ENCODE results near the gene RNU11.
"Not testable (repeated sequence)": the region's sequence is repeated elsewhere in the genome, so short reads cannot be mapped to it uniquely, and the experiment has no call there.

RNU11 gene

DNA sequence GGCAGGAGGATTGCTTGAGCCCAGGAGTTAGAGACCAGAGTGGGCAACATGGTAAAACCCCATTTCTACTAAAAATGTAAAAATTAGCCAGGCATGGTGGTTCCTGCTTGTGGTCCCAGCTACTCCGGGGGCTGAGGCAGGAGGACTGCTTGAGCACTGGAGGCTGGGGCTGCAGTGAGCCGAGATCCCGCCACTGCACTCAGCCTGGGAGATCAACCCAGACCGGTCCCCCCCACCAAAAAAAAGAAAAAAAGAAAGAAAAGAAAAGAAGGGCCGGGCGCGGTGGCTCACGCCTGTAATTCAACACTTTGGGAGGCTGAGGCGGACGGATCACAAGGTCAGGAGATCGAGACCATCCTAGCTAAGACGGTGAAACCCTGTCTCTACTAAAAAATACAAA is 18.4 kb downstream of the RNU11 start:
- no peak for DNase-seq

DNA sequence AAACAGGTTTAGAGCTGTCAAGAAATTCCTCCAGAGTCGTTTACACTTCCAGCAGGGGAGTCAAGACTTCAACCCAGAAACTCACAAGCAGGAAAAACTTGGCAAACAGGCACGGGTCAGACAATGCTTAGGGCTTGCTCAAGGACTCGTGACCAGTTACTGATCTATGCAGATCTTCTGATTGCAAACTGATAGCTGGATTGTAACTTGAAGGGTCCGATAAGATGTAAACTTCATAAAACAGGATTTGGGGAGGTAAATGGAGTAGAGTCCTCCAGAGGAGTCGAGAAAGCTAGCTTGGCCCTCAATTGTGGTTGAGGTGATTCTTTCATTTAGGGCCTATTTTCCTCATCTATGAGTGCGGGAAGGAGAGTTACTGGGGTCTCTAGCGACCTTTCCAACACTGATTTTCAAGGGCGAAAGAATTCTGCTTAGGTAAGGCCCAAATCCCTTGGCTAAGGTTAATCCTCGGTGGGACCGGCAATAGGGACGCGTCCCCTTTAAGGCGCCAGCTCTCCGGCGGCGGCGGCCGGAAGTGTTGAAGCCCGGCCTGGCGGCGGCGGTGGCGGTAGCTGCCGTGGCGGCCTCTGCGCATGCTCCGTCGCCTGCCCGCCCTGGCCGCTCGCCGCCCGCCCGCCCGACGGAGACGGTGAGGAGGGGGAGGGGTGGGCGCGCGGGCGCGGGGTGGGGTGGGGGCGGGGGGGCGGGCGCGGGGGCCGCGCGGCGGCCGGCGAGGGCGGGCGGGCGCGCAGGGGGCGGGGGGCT is 20.0 kb downstream of the RNU11 start, which contains the start of gene GMEB1:
Gene GMEB1, plus strand, starts transcription at position 594 of the 765 bp plus-strand sequence. CDS start 14,829 bp downstream, outside the sequence.
- DNase-seq: peak; percentile 88

DNA sequence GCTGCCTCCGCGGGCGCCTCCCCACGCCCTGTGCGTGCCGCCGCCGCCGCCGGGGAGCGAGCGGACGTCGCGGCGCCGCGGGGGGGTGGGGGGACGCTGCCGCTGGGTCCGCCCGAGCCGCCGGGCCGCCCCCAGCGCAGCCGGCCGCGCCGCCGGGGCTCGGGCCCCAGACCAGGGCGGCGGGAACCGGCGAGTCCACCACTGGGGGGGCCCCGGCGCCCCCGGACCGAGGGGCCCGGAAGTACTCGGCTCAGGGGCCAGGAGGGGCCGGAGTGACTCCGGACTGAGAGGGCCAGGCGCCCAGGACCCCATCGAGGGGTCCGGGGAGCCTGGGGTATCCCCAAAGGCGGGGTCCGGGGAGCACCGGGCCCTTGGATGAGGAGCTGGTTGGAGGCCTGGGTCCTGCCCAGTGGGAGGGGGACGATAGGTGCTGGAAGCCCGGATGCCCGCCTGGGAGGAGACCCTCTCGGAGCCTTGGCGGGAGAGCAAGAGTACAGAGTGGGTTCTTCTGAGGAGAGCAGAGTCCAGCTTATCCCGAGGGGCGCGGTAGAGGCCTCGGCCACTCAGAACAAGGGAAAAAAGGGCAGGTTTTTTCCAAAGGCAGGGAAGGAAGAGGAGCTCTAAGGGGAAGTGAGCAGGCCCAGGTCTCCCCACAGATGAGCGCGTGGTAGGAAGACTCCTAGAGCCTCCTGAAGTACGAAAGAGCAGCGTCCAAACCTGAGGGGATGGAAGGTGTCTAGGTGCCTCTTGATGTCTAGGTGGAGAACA is 20.7 kb downstream of the RNU11 start:
- DNase-seq: peak; percentile 35

DNA sequence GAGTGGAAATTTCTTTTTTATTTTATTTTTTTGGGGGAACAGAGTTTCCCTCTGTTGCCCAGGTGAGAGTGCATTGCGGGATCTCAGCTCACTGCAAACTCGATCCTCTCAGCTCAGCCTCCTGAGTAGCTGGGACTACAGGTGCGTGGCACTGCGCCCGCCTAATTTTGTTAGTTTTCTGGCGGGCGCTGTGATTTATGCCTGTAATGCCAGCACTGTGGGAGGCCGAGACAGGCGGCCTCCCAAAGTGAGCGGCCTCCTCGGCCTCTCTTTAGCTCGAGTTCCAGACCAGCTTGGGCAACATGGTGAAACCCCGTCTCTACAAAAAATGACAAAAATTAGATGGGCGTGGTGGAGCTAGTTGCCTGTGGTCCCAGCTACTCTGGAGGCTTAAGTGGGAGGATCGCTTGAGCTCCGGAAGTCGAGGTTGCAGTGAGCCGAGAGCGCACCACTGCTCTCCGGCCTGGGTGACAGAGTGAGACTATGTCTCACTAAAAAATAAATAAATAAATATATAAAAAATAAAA is 22.9 kb downstream of the RNU11 start:
- no peak for DNase-seq

DNA sequence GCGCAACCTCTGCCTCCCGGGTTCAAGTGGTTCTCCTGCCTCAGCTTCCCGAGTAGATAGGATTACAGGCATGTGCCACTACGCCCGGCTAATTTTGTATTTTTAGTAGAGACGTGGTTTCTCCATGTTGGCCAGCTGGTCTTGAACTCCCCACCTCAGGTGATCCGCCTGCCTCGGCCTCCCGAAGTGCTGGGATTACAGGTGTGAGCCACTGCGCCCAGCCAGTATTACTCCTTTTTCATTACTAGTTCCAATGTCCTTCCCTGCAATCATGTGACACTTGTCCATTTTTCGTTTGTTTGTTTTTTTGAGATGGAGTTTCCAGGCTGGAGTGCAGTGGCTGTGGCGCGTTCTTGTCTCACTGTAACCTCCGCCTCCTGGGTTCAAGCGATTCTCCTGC is 24.6 kb downstream of the RNU11 start:
- DNase-seq: not testable (repeated sequence)

DNA sequence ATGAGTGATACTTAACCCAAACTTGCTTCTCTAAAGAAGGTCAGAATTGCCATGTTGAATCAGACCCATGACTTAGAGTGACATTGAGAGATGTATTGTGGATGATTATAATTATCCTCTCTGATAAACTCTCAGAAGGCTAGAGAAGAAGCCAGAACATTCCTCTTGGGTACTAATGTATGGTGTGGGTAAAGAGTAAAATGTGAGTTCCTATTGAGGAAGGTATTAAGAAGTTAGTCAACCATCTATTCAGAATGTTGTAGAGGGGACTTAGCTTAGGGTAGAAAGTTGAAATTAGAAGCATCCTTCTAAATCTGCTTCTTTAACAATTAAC is 27.5 kb downstream of the RNU11 start:
- DNase-seq: no peak

DNA sequence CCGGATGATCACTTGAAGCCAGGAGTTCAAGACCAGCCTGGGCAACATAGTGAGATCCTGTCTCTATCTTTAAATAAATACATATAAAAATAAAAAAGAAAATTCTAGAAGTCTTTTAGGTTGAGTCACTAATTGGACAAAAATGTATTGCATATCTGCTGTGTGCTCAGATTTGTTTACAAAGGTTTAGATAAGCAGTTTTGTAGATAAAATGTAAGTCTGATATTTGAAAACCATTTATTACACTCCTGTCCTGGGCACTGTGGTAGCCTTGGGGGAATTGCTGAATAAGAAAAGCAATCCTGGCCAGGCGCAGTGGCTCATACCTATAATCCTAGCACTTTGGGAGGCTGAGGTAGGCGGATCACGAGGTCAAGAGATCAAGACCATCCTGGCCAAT is 31.8 kb downstream of the RNU11 start:
- DNase-seq: no peak

DNA sequence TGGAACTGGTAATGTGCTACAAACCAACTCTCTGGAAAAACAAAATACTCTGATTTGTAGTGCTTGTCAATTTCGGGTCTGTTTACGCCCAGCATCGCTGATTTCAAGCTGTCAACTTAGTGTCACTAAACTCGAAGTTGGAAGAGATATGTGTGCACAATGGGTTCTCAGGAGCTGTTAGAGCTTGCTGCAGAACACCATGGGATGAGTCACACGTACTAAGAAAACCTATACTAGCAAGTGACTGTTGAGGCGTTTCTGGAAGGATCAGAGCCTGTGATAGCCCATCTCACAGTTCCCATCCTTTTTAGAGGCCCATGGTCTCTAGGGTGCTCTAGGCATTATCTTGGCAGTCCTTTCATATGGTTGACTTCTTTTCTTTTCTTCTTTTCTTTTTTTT is 34.4 kb downstream of the RNU11 start:
- no peak for DNase-seq

DNA sequence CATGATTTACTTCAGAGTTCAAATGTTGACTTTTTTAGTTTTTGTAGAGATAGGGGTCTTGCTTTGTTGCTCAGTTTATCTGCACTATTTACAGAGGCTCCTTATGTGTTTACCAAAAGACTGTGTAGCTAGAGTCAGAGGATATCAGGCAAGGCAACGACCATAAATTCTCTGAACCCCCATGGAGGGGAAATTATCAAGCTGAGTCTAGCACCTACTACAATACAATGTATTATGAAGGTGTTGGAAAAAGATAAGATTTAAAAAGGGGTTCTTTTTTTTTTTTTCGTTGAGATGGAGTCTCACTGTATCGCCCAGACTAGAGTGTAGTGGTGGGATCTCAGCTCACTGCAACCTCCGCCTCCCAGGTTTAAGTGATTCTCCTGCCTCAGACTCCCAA is 36.5 kb downstream of the RNU11 start:
- DNase-seq: no peak

DNA sequence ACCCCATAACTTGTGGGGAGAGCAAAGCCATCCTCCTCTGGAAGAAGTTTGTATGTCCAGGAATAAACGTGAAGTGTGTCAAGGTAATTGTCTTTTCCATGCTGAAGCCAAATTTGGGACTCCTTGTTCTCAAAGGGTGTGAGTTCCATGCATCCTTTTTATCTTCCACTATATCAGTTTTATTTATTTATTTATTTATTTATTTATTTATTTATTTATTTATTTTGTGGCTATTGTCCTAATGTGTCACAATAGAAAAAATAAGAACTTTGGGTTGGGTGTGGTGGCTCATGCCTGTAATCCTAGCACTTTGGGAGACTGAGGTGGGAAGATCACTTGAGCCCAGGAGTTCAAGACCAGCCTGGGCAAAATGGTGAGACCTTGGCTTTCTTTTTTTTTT is 43.2 kb downstream of the RNU11 start:
- not testable (repeated sequence) for DNase-seq
